GM19455 (cell line): ENCODE results near the gene RETSAT.
"Not testable (repeated sequence)": the region's sequence is repeated elsewhere in the genome, so short reads cannot be mapped to it uniquely, and the experiment has no call there.

Experiments used
- ATAC-seq: cut with Tn5 transposase; IDR thresholded peaks from one replicate; pipeline ENCODE4 v1.9.1; 2021; ENCODE audit not compliant: unreplicated experiment

Gene RETSAT

GRCh38 chr2:85354286-85355072, at the start of gene RETSAT, which contains the start of gene ELMOD3:
TSS of gene RETSAT (minus strand) at chr2:85354528. CDS start at chr2:85354507, 21 bp downstream.
TSS of gene ELMOD3 (plus strand) at chr2:85354769. CDS start at chr2:85357199, 2,430 bp downstream.
- ATAC-seq = peak; percentile 95

GRCh38 chr2:85401844-85402243, 47.5 kb upstream of the RETSAT start:
- ATAC-seq = no peak

GRCh38 chr2:85401464-85401805, 47.1 kb upstream of the RETSAT start:
- no peak for ATAC-seq

- no peak for ATAC-seq
Measured at GRCh38 chr2:85400541-85401463, 46.5 kb upstream of the RETSAT start.

- no peak for ATAC-seq
Measured at GRCh38 chr2:85400023-85400422, 45.7 kb upstream of the RETSAT start.

- ATAC-seq = no peak
Measured at GRCh38 chr2:85399183-85399455, 44.8 kb upstream of the RETSAT start.

GRCh38 chr2:85398426-85399182, 44.3 kb upstream of the RETSAT start:
- ATAC-seq = no peak

- ATAC-seq = no peak
Measured at GRCh38 chr2:85397925-85398331, 43.6 kb upstream of the RETSAT start.

- ATAC-seq = no peak
Measured at GRCh38 chr2:85396531-85397470, 42.5 kb upstream of the RETSAT start.

GRCh38 chr2:85395912-85396475, 41.7 kb upstream of the RETSAT start:
- no peak for ATAC-seq

GRCh38 chr2:85394976-85395375, 40.6 kb upstream of the RETSAT start:
- ATAC-seq = no peak

GRCh38 chr2:85394261-85394681, 39.9 kb upstream of the RETSAT start:
- no peak for ATAC-seq

GRCh38 chr2:85393836-85394235, 39.5 kb upstream of the RETSAT start:
- no peak for ATAC-seq

- ATAC-seq = no peak
Measured at GRCh38 chr2:85390941-85391669, 36.8 kb upstream of the RETSAT start.

GRCh38 chr2:85388878-85389538, 34.7 kb upstream of the RETSAT start:
- no peak for ATAC-seq

GRCh38 chr2:85387754-85388153, 33.4 kb upstream of the RETSAT start:
- ATAC-seq = no peak

- ATAC-seq = no peak
Measured at GRCh38 chr2:85385746-85386145, 31.4 kb upstream of the RETSAT start.

GRCh38 chr2:85383850-85384249, 29.5 kb upstream of the RETSAT start:
- no peak for ATAC-seq

GRCh38 chr2:85383151-85383550, 28.8 kb upstream of the RETSAT start:
- not testable (repeated sequence) for ATAC-seq
